ENCODE results near the gene ATP8B3. TPM values are rescaled to one million over a fixed set of nuclear protein-coding genes. Genes with fewer than 3 reads are reported as not detected.

Gene ATP8B3
- total and polyA plus RNA-seq, 2 donors from 2014 or later = 0.24 to 3.6 TPM

GRCh38 chr19:1744822-1745563 is 67.1 kb downstream of the ATP8B3 start:
- no peak for FAIRE-seq
- peaks cover 12% of the 10 kb centered on the region for H3K27me3 ChIP-seq (ENCODE audit: control insufficient read depth, insufficient read depth, low read length)

GRCh38 chr19:1744133-1744665 is 67.9 kb downstream of the ATP8B3 start:
- DNase-seq = no peak
- Histone ChIP-seq H3K4me1 (ENCODE audit: control insufficient read depth in 2 of 3, insufficient read depth in 2 of 3, low read depth in 1 of 3, low read length in 3 of 3) (no peaks in the 10 kb centered on the region), H3K4me3 (ENCODE audit: low read length in 3 of 3) (no peak overlapping the region), H3K9ac (ENCODE audit: low read length in 3 of 3) (no peak overlapping the region), H3K27ac (ENCODE audit: low read depth in 2 of 2, low read length in 2 of 2) (no peak overlapping the region), H3K9me3 (ENCODE audit: control insufficient read depth in 2 of 3, insufficient read depth in 1 of 3, low read length in 3 of 3) (peaks cover 0 to 2% (median 0%) of the 10 kb centered on the region in 3 donors), H3K27me3 (ENCODE audit: control insufficient read depth, insufficient read depth, low read length) (peaks cover 12% of the 10 kb centered on the region), H3K36me3 (ENCODE audit: control insufficient read depth in 2 of 3, insufficient read depth in 3 of 3, low read length in 3 of 3) (no peaks in the 10 kb centered on the region)
- no peak for TF ChIP-seq CTCF (IDR thresholded peaks at IDR 0.05; ENCODE audit: borderline replicate concordance, extremely low read depth, insufficient read depth)
- intact Hi-C loops (cut with DNase I) = no loop called here
- FAIRE-seq = no peak

More at GRCh38 chr19:1744822-1745563, 67.1 kb downstream of the ATP8B3 start:
- DNase-seq = peak in 1 of 5 donors; percentile 53
- no peak for TF ChIP-seq CTCF (IDR thresholded peaks at IDR 0.05; ENCODE audit: borderline replicate concordance, extremely low read depth, insufficient read depth)
- Histone ChIP-seq H3K9ac (ENCODE audit: low read length in 3 of 3) (no peak overlapping the region), H3K9me3 (ENCODE audit: control insufficient read depth in 2 of 3, insufficient read depth in 1 of 3, low read length in 3 of 3) (peaks cover 0 to under 1% (median 0%) of the 10 kb centered on the region in 3 donors), H3K4me3 (ENCODE audit: low read length in 3 of 3) (no peak overlapping the region), H3K27ac (ENCODE audit: low read depth in 2 of 2, low read length in 2 of 2) (no peak overlapping the region), H3K4me1 (ENCODE audit: control insufficient read depth in 2 of 3, insufficient read depth in 2 of 3, low read depth in 1 of 3, low read length in 3 of 3) (no peaks in the 10 kb centered on the region), H3K36me3 (ENCODE audit: control insufficient read depth in 2 of 3, insufficient read depth in 3 of 3, low read length in 3 of 3) (no peaks in the 10 kb centered on the region)
- intact Hi-C loops (cut with DNase I) = no loop called here

GRCh38 chr19:1742989-1743696 is 68.9 kb downstream of the ATP8B3 start:
- FAIRE-seq = no peak

More at GRCh38 chr19:1742989-1743696, 68.9 kb downstream of the ATP8B3 start:
- Histone ChIP-seq H3K9me3 (ENCODE audit: control insufficient read depth in 2 of 3, insufficient read depth in 1 of 3, low read length in 3 of 3) (peaks cover 0 to 2% (median 0%) of the 10 kb centered on the region in 3 donors), H3K36me3 (ENCODE audit: control insufficient read depth in 2 of 3, insufficient read depth in 3 of 3, low read length in 3 of 3) (no peaks in the 10 kb centered on the region), H3K27me3 (ENCODE audit: control insufficient read depth, insufficient read depth, low read length) (peaks cover 12% of the 10 kb centered on the region), H3K4me1 (ENCODE audit: control insufficient read depth in 2 of 3, insufficient read depth in 2 of 3, low read depth in 1 of 3, low read length in 3 of 3) (no peaks in the 10 kb centered on the region), H3K27ac (ENCODE audit: low read depth in 2 of 2, low read length in 2 of 2) (no peak overlapping the region), H3K9ac (ENCODE audit: low read length in 3 of 3) (no peak overlapping the region), H3K4me3 (ENCODE audit: low read length in 3 of 3) (no peak overlapping the region)
- DNase-seq = no peak
- no peak for TF ChIP-seq CTCF (IDR thresholded peaks at IDR 0.05; ENCODE audit: borderline replicate concordance, extremely low read depth, insufficient read depth)
- intact Hi-C loops (cut with DNase I) = no loop called here
